Stimulated activated CD4-positive, alpha-beta T cell treated with anti-CD3 and anti-CD28 coated beads, TNF-alpha, amount 100 ng/mL, for 48 hours (primary cell): Measurements from ENCODE around the gene RSRP1.

ENCODE experiments used
- DNase-seq, 3 donors: peaks; one replicate each; pipeline ENCODE4 v3.0.0-alpha.2; 2020; ENCODE audit warnings: low read depth in 3 of 3

The RSRP1 gene

DNA sequence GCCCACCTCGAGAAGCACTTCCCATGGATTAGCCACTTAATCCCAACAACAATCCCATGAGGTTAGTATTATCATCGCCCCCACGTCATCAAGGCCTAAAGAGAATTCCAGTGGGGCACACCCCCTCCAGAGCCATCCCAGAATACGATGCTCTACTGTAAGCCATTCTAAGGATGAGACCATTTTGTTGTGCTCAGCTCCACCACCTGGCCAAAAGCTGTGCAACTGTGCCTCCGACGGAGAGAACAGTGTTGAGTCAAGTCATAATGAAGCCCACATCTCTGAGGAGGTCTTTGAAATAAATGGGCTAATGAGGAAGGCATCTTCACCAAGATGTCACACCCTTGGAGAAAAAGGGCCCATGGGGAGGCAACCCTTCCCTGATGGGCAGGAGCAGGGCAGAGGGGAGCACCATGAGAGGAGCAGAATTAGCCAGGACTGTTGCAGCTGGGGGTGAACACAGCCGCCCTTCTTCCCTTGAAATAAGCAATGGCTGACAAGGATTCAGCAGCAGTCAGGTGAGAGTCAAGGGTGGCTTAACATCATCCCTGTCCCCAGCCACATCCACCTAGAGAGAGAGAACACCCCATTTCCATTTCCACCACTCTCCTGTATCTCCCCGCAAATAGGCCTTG lies 29.5 kb downstream of the RSRP1 start:
- DNase-seq, result no peak

DNA sequence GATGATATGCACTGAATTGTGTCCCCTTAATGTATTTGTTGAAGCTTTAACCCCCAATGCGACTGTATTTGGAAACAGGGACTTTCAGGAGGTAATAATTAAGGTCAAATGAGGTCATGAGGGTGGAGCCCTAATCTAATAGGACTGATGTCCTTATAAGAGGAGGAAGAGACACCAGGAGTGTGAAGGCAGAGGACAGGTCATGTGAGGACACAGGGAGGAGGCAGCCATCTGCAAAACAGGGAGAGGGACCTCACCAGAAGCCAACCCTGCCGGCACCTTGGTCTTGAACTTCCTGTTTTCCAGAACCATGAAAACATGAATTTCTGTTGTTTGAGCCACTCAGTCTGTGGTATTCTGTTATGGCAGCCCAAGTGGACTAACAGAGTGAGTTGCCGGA lies 30.2 kb downstream of the RSRP1 start:
- no peak for DNase-seq

GRCh38 chr1:25216123-25216522 lies 31.1 kb downstream of the RSRP1 start:
- no peak for DNase-seq

DNA sequence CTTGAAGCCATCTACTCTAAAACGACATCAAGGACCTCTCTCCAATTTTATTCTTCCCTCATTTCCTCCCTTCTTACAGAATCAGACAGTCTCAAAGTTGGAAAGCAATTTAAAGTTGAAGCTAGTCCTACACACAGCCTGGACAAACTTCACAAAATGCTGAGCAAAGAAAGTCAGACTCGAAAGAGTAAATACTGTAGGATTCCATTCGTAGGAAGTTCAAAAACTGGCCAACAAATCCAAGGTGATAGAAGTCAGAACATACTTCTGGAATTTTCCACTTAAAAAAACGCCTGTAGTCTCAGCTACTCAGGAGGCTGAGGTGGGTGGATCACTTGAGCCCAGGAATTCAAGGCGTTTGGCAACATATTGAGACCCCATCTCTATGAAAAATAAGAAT lies 34.5 kb downstream of the RSRP1 start:
- DNase-seq, result no peak

GRCh38 chr1:25210728-25211127 lies 36.5 kb downstream of the RSRP1 start:
- DNase-seq, result no peak

GRCh38 chr1:25209516-25209915 lies 37.7 kb downstream of the RSRP1 start:
- DNase-seq, result no peak

GRCh38 chr1:25208561-25209222 lies 38.6 kb downstream of the RSRP1 start:
- DNase-seq, result no peak

DNA sequence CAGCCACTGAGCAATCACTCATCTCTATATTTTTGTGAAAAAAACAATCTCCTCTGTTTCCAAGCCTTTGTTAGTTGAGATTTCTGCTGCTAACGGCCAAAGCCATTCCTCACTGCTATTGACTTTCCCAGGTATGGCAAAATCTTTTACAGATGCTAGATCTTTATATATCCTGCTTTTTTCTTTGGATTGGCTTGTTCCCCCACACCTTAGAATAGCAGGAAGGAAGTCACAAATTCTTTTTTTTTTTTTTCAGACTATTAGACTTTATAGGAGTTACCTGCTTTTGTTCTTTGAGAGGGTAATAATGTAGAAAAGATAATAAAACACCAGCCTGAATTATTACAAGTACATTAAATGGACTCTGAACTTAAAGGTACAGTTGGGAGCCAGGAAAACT lies 39.2 kb downstream of the RSRP1 start:
- DNase-seq, result no peak

DNA sequence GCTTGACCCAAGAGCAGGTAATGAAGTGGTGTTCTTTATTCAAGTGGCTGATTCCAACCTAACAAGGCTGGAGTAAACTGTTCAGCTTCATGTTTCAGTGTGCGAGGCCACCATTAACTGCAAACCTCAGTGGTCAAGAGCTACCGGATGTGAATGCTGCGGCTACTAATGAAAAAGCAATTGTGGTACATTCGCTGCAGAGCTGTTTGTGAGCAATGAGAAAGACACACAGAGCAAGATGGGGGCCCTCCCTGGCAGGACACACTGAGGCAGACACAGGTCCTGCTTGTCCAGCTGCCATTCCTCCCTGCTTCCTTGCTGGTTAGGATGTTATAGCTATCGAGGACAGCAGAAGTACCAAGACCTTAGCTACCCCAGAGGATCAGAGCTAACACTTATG lies 41.1 kb downstream of the RSRP1 start:
- DNase-seq, result no peak

GRCh38 chr1:25205786-25206185 lies 41.5 kb downstream of the RSRP1 start:
- no peak for DNase-seq

DNA sequence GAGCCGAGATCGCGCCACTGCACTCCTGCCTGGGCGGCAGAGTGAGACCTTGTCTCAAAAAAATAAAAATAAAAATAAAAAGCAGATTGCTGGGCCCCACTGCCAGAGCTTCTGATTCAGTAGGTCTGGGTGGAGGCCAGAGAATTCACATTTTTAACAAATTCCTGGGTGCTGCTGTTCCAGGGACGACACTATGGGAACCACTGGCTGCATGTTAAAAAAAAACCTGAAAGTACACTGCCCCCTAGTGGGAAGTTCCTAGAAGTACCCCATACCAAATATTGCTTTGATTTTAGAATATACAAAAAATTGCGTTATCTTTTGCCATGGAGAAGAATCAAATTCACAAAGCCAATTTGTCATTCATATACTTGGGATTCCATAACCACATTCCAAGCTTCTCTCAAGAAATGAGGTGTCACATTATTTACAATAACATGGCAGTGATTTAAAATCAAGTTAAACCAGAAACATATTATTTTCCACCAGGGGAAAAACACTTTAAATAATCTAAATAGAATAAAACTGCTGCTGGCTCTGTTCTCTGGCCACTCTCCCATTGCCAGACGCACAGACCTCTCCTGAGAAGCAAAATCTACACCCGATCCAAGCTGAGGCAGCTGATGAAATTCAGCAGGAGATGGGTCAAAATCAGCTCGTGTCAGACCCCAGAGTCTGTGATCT lies 42.3 kb downstream of the RSRP1 start:
- DNase-seq, result no peak

GRCh38 chr1:25201006-25201405 lies 46.2 kb downstream of the RSRP1 start:
- DNase-seq, result no peak

GRCh38 chr1:25199819-25200620 lies 47.2 kb downstream of the RSRP1 start:
- DNase-seq, result no peak

DNA sequence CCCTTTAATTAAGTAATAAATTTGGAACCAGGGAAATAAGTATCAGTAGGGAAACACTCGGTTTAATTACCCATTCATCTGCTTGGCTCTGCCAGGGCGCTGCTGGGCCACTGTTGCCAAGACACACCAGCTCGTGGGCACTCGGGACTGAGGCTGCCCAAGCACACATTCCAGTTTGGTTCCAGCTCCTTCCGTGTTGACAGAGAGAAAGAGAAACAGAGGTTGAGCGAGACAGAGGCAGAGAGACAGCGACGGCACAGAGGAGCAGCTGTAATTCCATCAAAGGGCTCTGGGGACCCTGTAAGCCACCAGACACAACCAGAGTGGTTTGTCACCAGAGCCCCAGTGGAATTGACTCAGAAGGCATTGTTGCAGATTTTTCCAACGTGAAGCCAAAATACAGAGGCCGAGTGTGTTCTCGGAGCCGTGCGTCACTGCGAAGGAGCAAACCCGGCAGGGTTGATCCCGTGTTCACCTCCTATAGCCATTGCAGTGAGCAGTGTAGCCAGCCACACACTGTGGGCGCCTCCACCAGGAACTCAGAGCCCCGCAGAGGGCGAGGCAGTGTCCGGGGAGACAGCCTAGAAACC lies 48.5 kb downstream of the RSRP1 start:
- DNase-seq, result no peak

- no peak for DNase-seq
These were observed 49.1 kb downstream of the RSRP1 start for GRCh38 chr1:25197982-25198662.

DNA sequence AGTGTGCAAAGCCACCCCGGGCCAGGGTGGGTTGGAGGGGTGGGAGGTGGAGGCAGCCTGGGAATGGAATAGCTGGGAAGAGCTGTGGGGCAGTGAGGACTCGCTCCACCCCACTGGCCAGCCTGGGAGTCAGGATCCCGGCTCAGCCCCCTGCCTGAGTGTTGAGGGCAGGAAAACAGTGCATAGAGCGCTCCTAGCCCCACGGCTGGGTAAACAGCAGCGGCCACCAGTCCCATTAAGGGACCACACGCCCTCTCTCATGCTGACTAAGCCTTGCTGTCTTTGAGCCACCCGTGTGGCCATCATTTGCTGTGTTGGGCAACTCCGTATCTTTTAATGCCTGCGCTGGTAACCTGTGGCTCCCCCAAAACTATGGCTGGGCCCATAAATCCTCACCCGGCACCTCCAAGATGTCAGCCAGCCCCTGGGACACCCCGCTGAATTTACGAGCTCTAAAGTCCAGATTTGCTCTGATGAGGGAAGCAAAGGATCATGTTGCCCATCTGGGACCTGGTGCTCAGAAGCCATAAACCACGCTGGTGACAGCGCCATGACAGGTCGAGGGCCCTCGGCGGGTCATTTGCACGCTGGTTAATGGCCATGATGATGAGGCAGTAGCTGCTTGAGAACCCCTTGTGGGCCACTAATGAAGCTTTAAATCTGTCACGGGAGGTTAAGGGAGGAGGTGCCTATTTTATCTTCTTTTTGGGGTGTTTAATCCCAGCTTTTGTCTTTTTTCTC lies 49.8 kb downstream of the RSRP1 start:
- DNase-seq, result no peak

DNA sequence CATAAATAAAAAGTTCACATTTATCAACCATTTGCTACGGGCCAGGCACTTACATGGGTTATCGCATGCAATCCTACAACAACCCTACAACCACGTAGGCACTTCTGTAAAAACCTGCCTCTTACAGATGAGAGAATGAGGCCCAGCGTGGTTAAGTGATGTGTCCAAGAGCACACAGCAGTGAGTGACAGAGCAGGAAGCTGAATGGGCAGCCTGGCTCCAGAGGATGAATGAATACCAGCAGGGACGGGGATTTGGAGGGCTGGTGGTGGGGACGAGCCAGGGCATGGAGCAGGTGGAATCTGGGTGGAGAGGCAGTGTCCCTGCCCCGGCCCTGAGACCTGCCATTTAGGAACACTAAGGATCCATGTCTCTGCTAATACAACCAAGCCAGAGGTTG lies 50.4 kb downstream of the RSRP1 start:
- DNase-seq, result no peak

GRCh38 chr1:25195835-25196234 lies 51.4 kb downstream of the RSRP1 start:
- DNase-seq, result no peak

DNA sequence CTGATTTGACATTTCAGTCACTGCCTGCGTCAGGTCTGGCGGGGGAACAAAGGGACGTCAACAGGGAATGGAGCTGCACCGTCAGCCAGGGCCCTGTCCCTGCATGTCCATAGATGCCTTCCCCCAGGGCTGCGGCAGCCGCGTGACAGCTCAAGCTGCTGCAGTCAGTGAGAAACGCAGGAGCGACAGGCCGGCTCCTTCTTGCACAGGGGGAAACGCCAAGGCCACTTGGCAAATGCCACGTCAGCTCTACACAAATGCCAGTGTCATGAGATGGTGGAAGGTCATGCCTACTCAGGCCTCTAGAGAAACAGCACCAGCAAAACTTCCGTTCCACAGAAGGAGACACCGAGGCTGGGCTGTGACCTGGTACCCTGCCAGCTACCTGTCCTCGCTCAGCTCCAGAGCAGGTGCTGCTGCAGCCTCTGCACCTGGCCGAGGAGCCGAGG lies 52.7 kb downstream of the RSRP1 start:
- DNase-seq, result no peak

GRCh38 chr1:25194054-25194453 lies 53.2 kb downstream of the RSRP1 start:
- DNase-seq, result no peak

GRCh38 chr1:25193229-25193628 lies 54.0 kb downstream of the RSRP1 start:
- no peak for DNase-seq
